Stimulated activated CD8-positive, alpha-beta memory T cell treated with anti-CD3 and anti-CD28 coated beads, Interleukin-7, amount 100 ng/mL, for 4 hours (primary cell): ENCODE results near the gene DCAF5.

ENCODE experiments used
- DNase-seq, 2 donors: peaks; one replicate each; pipeline ENCODE4 v3.0.0-alpha.2; 2020; ENCODE audit warnings: low read depth in 2 of 2

The DCAF5 gene

DNA sequence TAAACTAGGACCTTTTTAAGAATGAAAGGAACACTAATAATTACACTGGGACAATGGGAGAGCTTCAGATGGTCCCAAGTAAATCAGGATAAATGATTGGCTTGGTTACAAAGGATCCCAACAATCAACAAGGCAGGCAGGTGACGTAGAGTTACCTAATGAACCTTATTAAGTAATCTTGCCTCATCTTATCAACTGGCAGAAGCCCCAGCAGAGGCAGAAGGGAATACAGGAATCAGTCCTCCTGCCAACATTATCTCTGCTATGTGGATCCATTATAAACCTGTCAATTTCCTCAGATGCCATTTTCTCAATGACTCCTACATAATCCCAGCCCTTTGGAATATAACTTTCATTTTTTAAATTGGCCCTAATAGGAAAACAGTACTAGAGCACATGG lies 11.4 kb downstream of the DCAF5 start:
- no peak for DNase-seq

GRCh38 chr14:69139743-69140142 lies 13.2 kb downstream of the DCAF5 start:
- no peak for DNase-seq

- DNase-seq, result no peak
Measured at GRCh38 chr14:69137843-69138535, 14.9 kb downstream of the DCAF5 start.

DNA sequence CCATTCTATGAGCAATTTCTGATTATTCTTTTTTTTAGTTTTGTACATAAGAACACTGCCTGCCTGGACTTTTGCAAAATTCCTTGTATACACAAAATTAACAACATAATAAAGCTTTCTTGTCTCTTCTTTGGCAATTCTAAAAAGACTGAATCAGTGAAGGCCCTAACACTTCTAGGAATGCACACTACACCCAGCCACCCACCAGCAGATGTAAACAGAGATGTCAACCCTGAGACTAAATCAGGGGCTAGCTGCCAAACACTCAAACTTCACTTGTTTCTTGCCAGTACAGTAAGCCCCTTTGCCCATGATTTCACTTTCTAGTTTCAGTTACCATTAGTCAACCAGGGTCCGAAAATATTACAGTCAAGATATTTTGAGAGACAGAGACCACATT lies 15.5 kb downstream of the DCAF5 start:
- DNase-seq, result no peak

DNA sequence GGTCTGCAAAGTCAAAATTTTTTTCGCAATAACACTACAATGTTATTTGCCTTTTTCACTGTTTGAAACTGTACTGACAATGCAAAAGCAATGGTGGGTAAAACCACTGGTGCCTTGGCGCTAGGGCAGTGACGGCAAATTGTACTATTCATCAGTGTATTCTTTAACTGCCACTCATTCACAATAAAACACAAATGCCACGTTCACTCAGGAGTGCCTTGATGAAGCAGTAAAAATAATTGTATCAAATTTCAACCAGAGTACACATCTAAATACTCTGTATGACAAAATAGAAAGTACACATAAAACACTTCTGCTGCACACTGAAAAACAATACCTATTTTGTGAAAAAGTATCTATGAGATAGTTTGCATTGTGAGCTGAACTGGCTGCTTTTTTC lies 17.8 kb downstream of the DCAF5 start:
- no peak for DNase-seq

- DNase-seq, result no peak
Measured at GRCh38 chr14:69133206-69134125, 19.5 kb downstream of the DCAF5 start.

GRCh38 chr14:69132513-69133181 lies 20.3 kb downstream of the DCAF5 start:
- no peak for DNase-seq

- no peak for DNase-seq
Measured at GRCh38 chr14:69131176-69131575, 21.7 kb downstream of the DCAF5 start.

DNA sequence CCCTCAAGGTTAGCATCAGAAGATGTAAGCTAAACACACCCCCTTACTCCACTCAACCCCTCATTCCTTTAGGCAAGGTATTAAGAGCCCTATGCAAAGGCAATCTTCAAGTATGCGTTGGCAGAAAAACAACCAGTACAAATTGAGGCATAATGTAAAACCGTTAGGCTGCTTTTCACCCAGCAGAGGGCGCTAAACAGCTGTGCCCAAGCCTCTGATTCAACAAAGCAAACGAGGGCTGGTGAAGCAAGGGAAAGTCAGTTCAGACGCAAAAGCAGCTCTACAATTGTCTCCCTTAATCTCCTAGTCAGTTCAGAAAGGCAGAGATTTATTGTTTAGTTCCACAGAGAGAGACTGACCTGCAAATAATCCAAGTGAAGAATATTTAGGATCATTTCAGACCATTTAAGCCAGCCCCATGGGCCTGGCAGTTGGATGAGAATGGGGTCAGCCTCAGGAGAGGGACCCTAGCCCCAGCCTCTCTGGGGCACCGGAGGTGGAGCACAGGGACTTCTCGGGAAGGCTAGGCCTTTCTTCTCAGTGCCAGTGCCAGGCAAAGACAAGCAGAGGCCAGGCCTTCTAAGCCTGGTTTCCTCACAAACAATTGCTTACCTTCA lies 23.5 kb downstream of the DCAF5 start:
- peak; percentile 59 to 62 for DNase-seq

- DNase-seq, result no peak
Measured at GRCh38 chr14:69118305-69118704, 34.6 kb downstream of the DCAF5 start.

DNA sequence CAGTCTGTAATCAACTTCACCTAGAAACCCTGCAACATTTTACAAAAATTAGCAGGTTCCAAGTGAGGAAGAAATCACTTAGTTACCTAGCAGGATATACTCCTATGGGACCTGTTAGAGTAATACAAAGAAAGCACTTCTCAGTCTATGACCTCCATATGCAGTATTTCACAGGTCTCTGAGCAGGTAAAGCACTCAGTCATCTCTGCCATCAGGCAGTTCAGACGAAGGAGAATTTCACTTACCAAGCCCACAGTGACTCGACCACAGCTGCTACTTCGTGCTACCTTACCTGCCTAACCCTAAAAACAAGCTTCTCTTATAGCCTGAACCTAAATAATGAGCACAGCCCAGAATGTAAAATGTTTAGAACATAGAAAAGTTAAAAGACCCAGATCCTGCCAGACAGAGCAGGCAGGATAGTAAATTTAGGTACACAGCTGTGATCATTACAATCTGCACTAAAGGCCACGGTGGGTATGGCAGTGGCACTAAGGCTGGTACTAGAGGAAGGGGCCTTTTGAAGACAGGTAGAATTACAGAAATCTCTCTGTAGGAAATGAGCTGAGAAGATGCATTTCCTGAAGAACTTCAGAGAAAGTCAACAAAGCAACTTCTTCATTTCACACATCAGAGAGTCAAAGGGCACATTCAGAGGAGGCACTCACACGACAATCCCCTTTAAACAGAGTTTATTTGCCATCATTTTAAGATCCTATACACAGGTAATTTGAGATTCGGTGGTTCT lies 35.7 kb downstream of the DCAF5 start:
- DNase-seq, result no peak

GRCh38 chr14:69115407-69116185 lies 37.3 kb downstream of the DCAF5 start:
- DNase-seq, result no peak

DNA sequence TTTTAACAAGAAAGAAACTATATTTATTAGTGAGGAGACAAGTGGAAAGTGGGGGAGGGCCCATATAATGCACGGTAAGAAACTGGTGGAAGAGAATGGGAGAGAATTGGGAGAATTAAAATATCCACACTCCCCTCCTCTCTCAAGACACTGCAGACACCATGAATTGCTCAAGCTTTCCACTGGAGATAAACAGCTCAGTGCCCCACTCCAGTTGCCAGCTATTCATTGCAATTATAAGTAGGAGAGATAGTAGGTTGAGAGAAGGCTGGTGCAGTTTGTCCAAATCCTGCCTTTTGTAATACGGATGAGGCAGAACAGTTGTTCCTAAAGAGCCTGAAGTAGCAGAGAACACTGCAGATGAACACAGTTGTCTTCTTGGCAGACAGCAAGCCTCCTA lies 38.2 kb downstream of the DCAF5 start:
- DNase-seq, result no peak

DNA sequence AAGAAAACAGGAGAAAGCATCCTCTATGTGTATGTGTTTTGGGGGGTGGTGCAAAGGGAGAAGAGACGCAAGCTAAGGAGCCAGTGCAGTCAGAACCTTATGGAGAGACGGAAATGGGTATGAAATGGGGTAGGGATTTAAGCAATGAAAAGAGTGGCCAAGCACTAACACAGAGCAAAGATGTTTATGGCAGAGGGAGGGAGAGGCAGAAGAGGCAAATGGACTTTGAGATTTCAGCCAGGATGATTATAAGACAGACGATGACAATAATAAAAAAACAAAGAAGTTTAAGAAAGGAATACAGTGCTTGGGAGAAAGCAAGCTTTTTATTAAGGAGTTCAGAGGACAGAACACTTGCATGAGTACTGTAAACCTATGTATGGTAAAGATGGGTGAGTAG lies 44.6 kb downstream of the DCAF5 start:
- no peak for DNase-seq

GRCh38 chr14:69107407-69108003 lies 45.4 kb downstream of the DCAF5 start:
- peak in 1 of 2 donors; percentile 8 for DNase-seq

- DNase-seq, result no peak
Measured at GRCh38 chr14:69106451-69106850, 46.5 kb downstream of the DCAF5 start.

DNA sequence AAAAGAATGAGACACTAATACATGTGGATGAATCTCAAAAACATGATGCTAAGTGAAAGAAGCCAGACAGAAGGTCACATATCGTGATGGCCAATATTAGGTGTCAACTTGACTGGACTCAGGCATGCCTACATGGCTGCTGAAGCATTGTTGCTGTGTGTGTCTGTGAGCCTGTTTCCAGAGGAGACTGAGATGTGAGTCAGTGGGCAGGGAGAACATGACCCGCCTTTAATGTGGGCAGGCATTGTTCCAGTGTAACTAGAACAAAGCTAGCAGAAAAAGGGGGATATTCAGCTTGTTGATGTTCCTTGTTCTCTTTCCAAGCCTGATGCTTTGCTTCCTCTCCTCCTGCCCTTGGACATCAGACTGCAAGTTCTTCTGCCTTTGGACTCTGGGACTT lies 47.6 kb downstream of the DCAF5 start:
- no peak for DNase-seq

DNA sequence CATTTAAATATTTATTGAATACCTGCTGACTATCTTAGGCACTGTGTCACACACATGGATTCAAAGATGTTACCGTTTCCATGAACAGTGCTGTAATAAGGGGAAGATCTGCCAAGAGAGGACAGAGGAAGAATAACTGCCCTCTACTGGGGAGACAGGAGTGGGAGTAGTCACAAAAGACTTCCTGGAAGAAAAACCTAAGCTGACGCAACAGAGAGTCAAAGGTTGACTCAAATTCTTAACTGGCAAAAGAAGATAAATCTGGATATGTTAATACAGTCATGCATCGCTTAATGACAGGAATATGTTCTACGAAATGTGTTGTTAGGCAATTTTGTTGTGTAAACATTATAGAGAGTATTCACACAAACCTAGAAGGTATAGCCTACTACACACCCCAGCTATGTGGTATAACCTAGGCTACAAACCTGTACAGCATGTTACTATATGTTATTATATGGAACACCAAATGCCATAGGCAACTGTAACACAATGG lies 51.5 kb downstream of the DCAF5 start:
- DNase-seq, result no peak

GRCh38 chr14:69097974-69098373 lies 54.9 kb downstream of the DCAF5 start:
- no peak for DNase-seq
